HG03175 (cell line): ENCODE results near the gene GOLGA1.
"Not testable (repeated sequence)": the region's sequence is repeated elsewhere in the genome, so short reads cannot be mapped to it uniquely, and the experiment has no call there.

ENCODE experiments used
- ATAC-seq: cut with Tn5 transposase; IDR thresholded peaks from one replicate; pipeline ENCODE4 v1.9.1; 2021; ENCODE audit warnings: mild to moderate bottlenecking, moderate library complexity; ENCODE audit not compliant: unreplicated experiment

GOLGA1 gene

GRCh38 chr9:124841075-124841821 is 99.6 kb downstream of the GOLGA1 start:
- no peak for ATAC-seq

GRCh38 chr9:124840300-124840833 is 100.5 kb downstream of the GOLGA1 start:
- no peak for ATAC-seq

GRCh38 chr9:124839612-124840299 is 101.1 kb downstream of the GOLGA1 start:
- ATAC-seq: no peak

GRCh38 chr9:124838567-124839275 is 102.2 kb downstream of the GOLGA1 start:
- ATAC-seq: not testable (repeated sequence)

GRCh38 chr9:124838132-124838531 is 102.8 kb downstream of the GOLGA1 start:
- not testable (repeated sequence) for ATAC-seq

GRCh38 chr9:124835026-124835557 is 105.8 kb downstream of the GOLGA1 start:
- no peak for ATAC-seq

GRCh38 chr9:124834591-124834990 is 106.3 kb downstream of the GOLGA1 start:
- ATAC-seq: no peak

- ATAC-seq: no peak
Observed at GRCh38 chr9:124831642-124832364, 109.1 kb downstream of the GOLGA1 start.

GRCh38 chr9:124830593-124830992 is 110.3 kb downstream of the GOLGA1 start:
- ATAC-seq: no peak

GRCh38 chr9:124829334-124829669 is 111.6 kb downstream of the GOLGA1 start:
- no peak for ATAC-seq

GRCh38 chr9:124828489-124829333 is 112.2 kb downstream of the GOLGA1 start:
- no peak for ATAC-seq
